HG03520 (cell line): ENCODE results near the gene RXFP2.
A peak's percentile ranks its signal among the peaks of the same experiment; 100 is the strongest.

ENCODE experiments used
- ATAC-seq: cut with Tn5 transposase; IDR thresholded peaks from one replicate; pipeline ENCODE4 v1.9.1; 2021; ENCODE audit warnings: mild to moderate bottlenecking, moderate library complexity; ENCODE audit not compliant: unreplicated experiment

The RXFP2 gene

GRCh38 chr13:31824705-31825517 is 85.6 kb downstream of the RXFP2 start:
- ATAC-seq: no peak

- ATAC-seq: no peak
Observed at GRCh38 chr13:31826521-31826920, 87.2 kb downstream of the RXFP2 start.

- ATAC-seq: no peak
Observed at GRCh38 chr13:31827707-31828106, 88.4 kb downstream of the RXFP2 start.

- ATAC-seq: no peak
Observed at GRCh38 chr13:31835932-31836331, 96.6 kb downstream of the RXFP2 start.

- ATAC-seq: no peak
Observed at GRCh38 chr13:31843044-31843443, 103.7 kb downstream of the RXFP2 start.

GRCh38 chr13:31846182-31846938 is 107.0 kb downstream of the RXFP2 start:
- ATAC-seq: peak; percentile 95

GRCh38 chr13:31846961-31847752 is 107.8 kb downstream of the RXFP2 start:
- peak; percentile 8 for ATAC-seq

- ATAC-seq: no peak
Observed at GRCh38 chr13:31848621-31849020, 109.3 kb downstream of the RXFP2 start.

- no peak for ATAC-seq
Observed at GRCh38 chr13:31849206-31849605, 109.9 kb downstream of the RXFP2 start.

- no peak for ATAC-seq
Observed at GRCh38 chr13:31850041-31850555, 110.8 kb downstream of the RXFP2 start.

- ATAC-seq: no peak
Observed at GRCh38 chr13:31851216-31851615, 111.9 kb downstream of the RXFP2 start.
